SK-N-MC (cell line): ENCODE measurements around the gene SLC38A6.

ENCODE experiments used
- DNase-seq: peaks from one replicate; pipeline ENCODE4 v3.0.0-alpha.2; 2011; ENCODE audit warnings: low read depth, low spot score
- H3K27ac ChIP-seq: fragments of 200-600 bp; sonication (generic); 2 replicates; pipeline ENCODE4 v1.5.1; 2016; ENCODE audit warnings: mixed run types
- H3K36me3 ChIP-seq: fragments of 200-600 bp; sonication (generic); 2 replicates; pipeline ENCODE4 v1.6.1; 2017; ENCODE audit warnings: antibody characterized with exemption, low read length, mixed read lengths; ENCODE audit not compliant: insufficient read depth
- H3K4me3 ChIP-seq: fragments of 200-600 bp; sonication (generic); 2 replicates; pipeline ENCODE4 v1.5.1; 2016
- H3K9ac ChIP-seq: fragments of 200-600 bp; sonication (generic); 2 replicates; pipeline ENCODE4 v1.8.0; 2017; ENCODE audit warnings: mixed run types, mixed read lengths; ENCODE audit not compliant: insufficient read length
- H3K9me3 ChIP-seq: fragments of 200-600 bp; sonication (generic); 2 replicates; pipeline ENCODE4 v1.6.1; 2017; ENCODE audit warnings: low read depth, mild to moderate bottlenecking, antibody characterized with exemption, low read length, moderate library complexity, mixed read lengths
- EZH2 ChIP-seq: fragments of 200-600 bp; sonication (generic); IDR thresholded peaks from one replicate; pipeline ENCODE4 v1.6.1; 2017; ENCODE audit warnings: antibody characterized with exemption
- FOXP2 ChIP-seq: optimal IDR thresholded peaks from 2 replicates; pipeline ENCODE3; 2011; ENCODE audit warnings: mild to moderate bottlenecking, moderate library complexity; ENCODE audit not compliant: insufficient read depth; ENCODE audit errors: extremely low read length, control extremely low read depth
- POLR2AphosphoS5 ChIP-seq: IDR thresholded peaks from 2 replicates; pipeline ENCODE4 v1.6.1; 2012; ENCODE audit warnings: mild to moderate bottlenecking, low read depth, low read length, borderline replicate concordance

Gene SLC38A6

DNA sequence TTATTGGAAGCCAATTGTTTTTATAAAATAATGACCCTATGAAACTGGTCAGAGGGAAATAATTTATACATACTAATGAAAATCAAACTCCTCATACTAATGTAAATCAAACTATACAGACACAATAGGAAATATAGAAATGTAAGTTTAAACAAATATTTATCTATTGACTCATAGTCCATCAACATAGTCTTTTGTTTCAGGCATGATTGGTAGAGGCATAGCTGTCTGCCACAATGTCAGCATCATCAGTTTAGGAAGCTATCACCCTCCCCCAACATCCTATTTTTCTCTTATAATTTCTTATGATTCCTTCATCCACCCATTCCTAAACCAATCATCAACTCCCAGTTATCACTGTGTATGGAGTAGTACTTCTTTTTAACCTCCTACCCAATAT, 117.7 kb downstream of the SLC38A6 start:
- Histone ChIP-seq H3K36me3 (no peaks in the 10 kb centered on the region), H3K9ac (no peak overlapping the region), H3K4me3 (no peak overlapping the region), H3K27ac (no peak overlapping the region), H3K9me3 (no peaks in the 10 kb centered on the region)
- TF ChIP-seq FOXP2 (no peak), EZH2 (no peak), POLR2AphosphoS5 (no peak)
- DNase-seq, result no peak

GRCh38 chr14:61099216-61099835, 118.3 kb downstream of the SLC38A6 start:
- H3K4me3 ChIP-seq, result no peak overlapping the region
- TF ChIP-seq POLR2AphosphoS5, result no peak
- TF ChIP-seq EZH2, result no peak
- TF ChIP-seq FOXP2, result no peak
- no peak for DNase-seq
- H3K27ac ChIP-seq, result no peak overlapping the region
- no peak overlapping the region for H3K9ac ChIP-seq
- no peaks in the 10 kb centered on the region for H3K36me3 ChIP-seq
- H3K9me3 ChIP-seq, result no peaks in the 10 kb centered on the region

DNA sequence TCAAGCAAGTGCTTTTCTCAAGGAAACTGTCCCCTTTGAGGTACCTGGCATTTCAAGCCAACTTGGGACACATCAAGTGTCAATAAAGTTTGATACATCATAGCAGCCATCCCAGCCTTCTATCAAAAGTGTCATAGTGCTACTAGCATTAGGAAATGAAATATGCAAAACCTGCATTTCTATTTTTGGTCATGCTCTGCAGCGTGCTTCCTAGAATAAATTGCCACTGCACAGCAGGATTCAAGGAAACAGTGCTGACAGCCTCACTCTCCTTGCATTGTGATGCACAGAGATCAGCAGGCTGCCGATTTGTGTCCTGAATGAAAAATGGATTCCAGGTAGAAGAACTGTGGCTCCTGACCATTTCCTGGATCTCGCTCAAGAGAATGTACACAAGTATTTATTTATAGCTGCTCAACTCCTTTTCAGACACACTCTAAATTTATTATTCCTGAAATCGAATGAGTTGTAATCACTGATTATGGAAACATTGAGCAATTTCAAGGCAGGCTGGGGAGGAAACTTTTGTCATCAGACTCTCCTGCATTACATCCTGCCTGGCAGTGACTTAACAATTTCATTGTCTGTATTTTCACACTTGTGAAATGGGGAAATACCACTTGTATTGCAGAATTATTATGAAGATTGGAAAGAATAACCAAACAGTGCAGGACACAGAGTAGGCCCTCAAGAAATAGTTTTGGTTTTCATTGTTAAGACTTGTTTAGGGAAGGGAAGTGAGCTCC, 120.9 kb downstream of the SLC38A6 start:
- no peak for DNase-seq
- H3K9me3 ChIP-seq, result no peaks in the 10 kb centered on the region
- H3K27ac ChIP-seq, result peak overlapping the region; percentile 91
- TF ChIP-seq FOXP2 (no peak), POLR2AphosphoS5 (peak; percentile 25; the same call in 1 of the 2 replicates), EZH2 (no peak)
- no peaks in the 10 kb centered on the region for H3K36me3 ChIP-seq
- peak overlapping the region; percentile 58 for H3K4me3 ChIP-seq
- H3K9ac ChIP-seq, result peak overlapping the region; percentile 55
